Renal cortical epithelial cell (primary cell): ENCODE data around the gene ARHGAP44. TPM values are rescaled to one million over a fixed set of nuclear protein-coding genes. Genes with fewer than 3 reads are reported as not detected.
"Not testable (repeated sequence)": the region's sequence is repeated elsewhere in the genome, so short reads cannot be mapped to it uniquely, and the experiment has no call there.

Experiments
- DNase-seq: peaks from one replicate; pipeline ENCODE4 v3.0.0-alpha.2; 2011; ENCODE audit warnings: low read depth
- total RNA-seq: library from RNA; depleted of rRNA; stranded (reverse); fragments of >200 nt; gene quantifications from 2 replicates; pipeline ENCODE4 v1.2.3, GENCODE V29; 2014

The ARHGAP44 gene
- total RNA-seq, 1 donor from 2014 or later = 1.3 TPM

- DNase-seq = no peak
These were observed 174.2 kb downstream of the ARHGAP44 start for GRCh38 chr17:12963505-12963904.

GRCh38 chr17:12964162-12964561 lies 174.9 kb downstream of the ARHGAP44 start:
- DNase-seq = no peak

GRCh38 chr17:12964840-12965239 lies 175.5 kb downstream of the ARHGAP44 start:
- no peak for DNase-seq

GRCh38 chr17:12965988-12966387 lies 176.7 kb downstream of the ARHGAP44 start:
- DNase-seq = no peak

- DNase-seq = no peak
These were observed 177.1 kb downstream of the ARHGAP44 start for GRCh38 chr17:12966413-12966812.

- no peak for DNase-seq
These were observed 178.7 kb downstream of the ARHGAP44 start for GRCh38 chr17:12967962-12968361.

- no peak for DNase-seq
These were observed 184.3 kb downstream of the ARHGAP44 start for GRCh38 chr17:12973496-12974004.

- no peak for DNase-seq
These were observed 184.8 kb downstream of the ARHGAP44 start for GRCh38 chr17:12974005-12974531.

- DNase-seq = no peak
These were observed 187.9 kb downstream of the ARHGAP44 start for GRCh38 chr17:12977008-12977751.

- not testable (repeated sequence) for DNase-seq
These were observed 189.5 kb downstream of the ARHGAP44 start for GRCh38 chr17:12978787-12979186.

GRCh38 chr17:12979246-12979645 lies 189.9 kb downstream of the ARHGAP44 start:
- no peak for DNase-seq

GRCh38 chr17:12979826-12980500 lies 190.7 kb downstream of the ARHGAP44 start:
- DNase-seq = no peak

GRCh38 chr17:12982224-12982623 lies 192.9 kb downstream of the ARHGAP44 start:
- DNase-seq = no peak

- DNase-seq = peak; percentile 2
These were observed 194.9 kb downstream of the ARHGAP44 start for GRCh38 chr17:12983991-12984884.

GRCh38 chr17:12985431-12986293 lies 196.4 kb downstream of the ARHGAP44 start:
- no peak for DNase-seq

- DNase-seq = no peak
These were observed 197.8 kb downstream of the ARHGAP44 start for GRCh38 chr17:12987120-12987519.

- DNase-seq = no peak
These were observed 200.9 kb downstream of the ARHGAP44 start for GRCh38 chr17:12990041-12990808.

GRCh38 chr17:12990926-12991325 lies 201.6 kb downstream of the ARHGAP44 start:
- DNase-seq = no peak

GRCh38 chr17:12992676-12993075 lies 203.4 kb downstream of the ARHGAP44 start:
- DNase-seq = no peak

GRCh38 chr17:12993631-12994030 lies 204.3 kb downstream of the ARHGAP44 start:
- no peak for DNase-seq
